A673 (cell line): ENCODE data around the gene SBSN.

Source experiments
- CTCF ChIP-seq: fragments of 300-800, 200-600 bp; sonication (generic); conservative IDR thresholded peaks from 2 replicates; pipeline ENCODE4 v1.5.1; 2017; ENCODE audit warnings: low read depth, mild to moderate bottlenecking, antibody characterized with exemption, low read length, moderate library complexity, mixed read lengths
- EZH2 ChIP-seq: fragments of 200-600 bp; sonication (generic); IDR thresholded peaks from 2 replicates; pipeline ENCODE4 v1.6.1; 2017; ENCODE audit warnings: borderline replicate concordance, low read depth, mild to moderate bottlenecking, mixed read lengths, antibody characterized with exemption, low read length; ENCODE audit not compliant: poor library complexity, severe bottlenecking

GRCh38 chr19:35483089-35483488 lies 45.0 kb downstream of the SBSN start:
- no peak for TF ChIP-seq CTCF
- no peak for TF ChIP-seq EZH2
